ENCODE measurements around the gene RNF157.

GRCh38 chr17:76268991-76269981 lies 29.0 kb upstream of the RNF157 start:
- TF ChIP-seq CTCF (conservative IDR thresholded peaks at IDR 0.05) (no peak), ZFX (IDR thresholded peaks at IDR 0.05) (no peak)
